Panc1 (cell line): ENCODE measurements around the gene WNT2. TPM values are rescaled to one million over a fixed set of nuclear protein-coding genes. Genes with fewer than 3 reads are reported as not detected.

Experiments
- ATAC-seq: fragments of 200-7000 bp; cut with Tn5 transposase; 2 replicates; pipeline ENCODE4 v1.9.1; 2020; ENCODE audit warnings: mild to moderate bottlenecking, moderate library complexity
- BruUV-seq: library from RNA; stranded (reverse); fragments of 400-500 nt; replicated peaks from 2 replicates; lab custom pipeline; 2021; lab: Mats Ljungman, UMichigan
- CTCF ChIA-PET: fragments of 300-600 bp; sonication (Branson Sonifier 250); formaldehyde crosslinking; loops from one replicate; lab custom pipeline; 2022; ENCODE audit warnings: antibody characterized with exemption; lab: Charles Lee
- POLR2A ChIA-PET: fragments of 300-600 bp; sonication (Branson Sonifier 250); formaldehyde crosslinking; loops from one replicate; lab custom pipeline; 2022; ENCODE audit warnings: antibody characterized with exemption; lab: Charles Lee
- DNase-seq: peaks from one replicate; pipeline ENCODE4 v3.0.0-alpha.2; 2010; ENCODE audit warnings: low read depth, low spot score
- H3K27ac ChIP-seq: 2 replicates; pipeline ENCODE4 v1.5.1; 2011; ENCODE audit warnings: mild to moderate bottlenecking, low read length, inconsistent platforms
- H3K27me3 ChIP-seq: fragments of 200-500 bp; sonication (Bioruptor generic); 2 replicates; pipeline ENCODE4 v1.6.0; 2014; ENCODE audit warnings: low read length, inconsistent platforms; ENCODE audit not compliant: control insufficient read depth, insufficient read depth
- H3K36me3 ChIP-seq: fragments of 200-500 bp; sonication (Bioruptor generic); 2 replicates; pipeline ENCODE4 v1.5.1; 2014; ENCODE audit warnings: inconsistent platforms, mild to moderate bottlenecking, low read length, moderate library complexity; ENCODE audit not compliant: control insufficient read depth, insufficient read depth
- H3K4me1 ChIP-seq: 2 replicates; pipeline ENCODE4 v1.5.1; 2011; ENCODE audit warnings: inconsistent platforms, mild to moderate bottlenecking, low read length, moderate library complexity; ENCODE audit not compliant: control insufficient read depth, insufficient read depth
- H3K4me3 ChIP-seq, 2 experiments: 2 replicates each; pipeline ENCODE4 v1.5.1; 2011 to 2012; ENCODE audit warnings: low read depth in 2 of 2, low read length in 2 of 2, mild to moderate bottlenecking in 2 of 2, inconsistent platforms in 1 of 2, moderate library complexity in 1 of 2
- H3K9me3 ChIP-seq: fragments of 200-500 bp; sonication (Bioruptor generic); 2 replicates; pipeline ENCODE4 v1.5.1; 2014; ENCODE audit warnings: low read depth, mild to moderate bottlenecking, inconsistent platforms, low read length, moderate library complexity; ENCODE audit not compliant: control insufficient read depth, insufficient read depth
- POLR2AphosphoS5 ChIP-seq: IDR thresholded peaks from 2 replicates; pipeline ENCODE4 v1.6.1; 2012; ENCODE audit warnings: mild to moderate bottlenecking, low read depth, low read length, moderate library complexity
- SIN3A ChIP-seq: IDR thresholded peaks from 2 replicates; pipeline ENCODE4 v1.6.1; 2012; ENCODE audit warnings: low read depth, mild to moderate bottlenecking, low read length, moderate library complexity, borderline replicate concordance; ENCODE audit not compliant: insufficient read depth
- TCF7L2 ChIP-seq: IDR thresholded peaks from 2 replicates; pipeline ENCODE4 v1.6.1; 2011; ENCODE audit warnings: mild to moderate bottlenecking, low read depth, low read length, inconsistent platforms
- in situ Hi-C: cut with HindIII; loops from 2 replicates; pipeline ENCODE4 v1.10.0; 2016; ENCODE audit warnings: low sequenced_read_pairs, low pct_unique_long_range_greater_than_20kb
- intact Hi-C: fragments of 100-400 bp; cut with micrococcal nuclease; formaldehyde crosslinking; loops from one replicate; pipeline ENCODE4 v1.10.0; 2022; ENCODE audit not compliant: unreplicated experiment
- total RNA-seq: library from RNA; stranded (reverse); gene quantifications from one replicate; pipeline ENCODE4 v1.2.1, GENCODE V29; 2021; ENCODE audit not compliant: unreplicated experiment
- TF ChIP-seq, protein P1 (sequence below), 2 experiments: IDR thresholded peaks; 2 replicates each; pipeline ENCODE4 v1.6.1; 2011 to 2012; ENCODE audit warnings: low read depth in 2 of 2, control low read depth in 1 of 2, low read length in 1 of 2, mild to moderate bottlenecking in 1 of 2, moderate library complexity in 1 of 2; ENCODE audit not compliant: insufficient read depth in 1 of 2
- TF ChIP-seq, protein P2 (sequence below): fragments of 450-650 bp; IDR thresholded peaks from 2 replicates; pipeline ENCODE4 v1.5.1; 2017; ENCODE audit warnings: mild to moderate bottlenecking

Gene WNT2
- total RNA-seq, 1 experiment from 2014 or later: not detected

DNA sequence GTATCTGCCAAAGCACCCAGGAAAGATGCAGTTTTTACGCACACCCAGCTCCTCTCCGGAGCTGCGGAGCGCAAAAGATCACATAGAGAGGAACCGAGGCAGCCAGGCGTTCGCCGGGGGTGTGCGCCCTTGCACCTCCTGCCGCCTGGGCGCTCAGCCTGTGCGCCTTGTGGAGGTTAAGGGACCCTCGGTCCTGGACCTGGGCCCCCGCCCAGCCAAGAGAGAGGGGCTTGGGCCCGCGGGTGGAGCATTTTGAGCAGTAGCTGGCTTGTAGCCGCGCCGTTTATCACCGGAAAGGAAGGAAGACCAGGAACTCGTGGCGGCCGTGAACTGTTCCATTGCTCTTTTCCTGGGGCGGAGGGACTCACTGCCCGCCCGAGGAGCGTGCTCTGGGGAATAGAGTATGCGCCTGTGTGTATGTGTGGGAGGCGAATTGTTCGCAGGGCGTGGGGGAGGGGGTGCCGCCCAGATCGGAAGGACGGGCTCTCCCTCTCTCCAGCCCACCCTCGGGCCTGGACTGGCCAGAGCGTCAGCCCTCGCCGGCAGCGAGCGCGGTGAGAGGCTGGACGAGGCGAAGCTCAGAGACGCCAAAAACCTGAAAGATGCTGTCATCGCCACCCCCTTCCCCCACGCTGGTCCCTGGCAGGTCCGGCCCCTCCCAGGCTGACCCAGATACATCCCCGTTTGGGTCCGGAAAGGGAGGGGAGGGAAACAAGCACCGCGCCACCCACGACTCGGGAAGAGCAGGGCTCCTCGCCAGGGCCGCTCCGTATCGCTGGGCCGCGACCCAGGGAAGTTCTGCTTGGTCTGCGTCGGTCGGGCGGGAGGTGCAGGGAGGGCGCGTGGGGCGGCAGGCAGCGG is 1.2 kb upstream of the WNT2 start:
- no peak overlapping the region for H3K27ac ChIP-seq
- peaks cover 5% of the 10 kb centered on the region for H3K4me1 ChIP-seq
- no peaks in the 10 kb centered on the region for H3K36me3 ChIP-seq
- in situ Hi-C loops: no loop called here
- ATAC-seq (peak; percentile 74), DNase-seq (no peak)
- no peaks in the 10 kb centered on the region for H3K9me3 ChIP-seq
- TF ChIP-seq SIN3A (no peak), POLR2AphosphoS5 (no peak), TCF7L2 (no peak)
- TF ChIP-seq, protein P1, sequence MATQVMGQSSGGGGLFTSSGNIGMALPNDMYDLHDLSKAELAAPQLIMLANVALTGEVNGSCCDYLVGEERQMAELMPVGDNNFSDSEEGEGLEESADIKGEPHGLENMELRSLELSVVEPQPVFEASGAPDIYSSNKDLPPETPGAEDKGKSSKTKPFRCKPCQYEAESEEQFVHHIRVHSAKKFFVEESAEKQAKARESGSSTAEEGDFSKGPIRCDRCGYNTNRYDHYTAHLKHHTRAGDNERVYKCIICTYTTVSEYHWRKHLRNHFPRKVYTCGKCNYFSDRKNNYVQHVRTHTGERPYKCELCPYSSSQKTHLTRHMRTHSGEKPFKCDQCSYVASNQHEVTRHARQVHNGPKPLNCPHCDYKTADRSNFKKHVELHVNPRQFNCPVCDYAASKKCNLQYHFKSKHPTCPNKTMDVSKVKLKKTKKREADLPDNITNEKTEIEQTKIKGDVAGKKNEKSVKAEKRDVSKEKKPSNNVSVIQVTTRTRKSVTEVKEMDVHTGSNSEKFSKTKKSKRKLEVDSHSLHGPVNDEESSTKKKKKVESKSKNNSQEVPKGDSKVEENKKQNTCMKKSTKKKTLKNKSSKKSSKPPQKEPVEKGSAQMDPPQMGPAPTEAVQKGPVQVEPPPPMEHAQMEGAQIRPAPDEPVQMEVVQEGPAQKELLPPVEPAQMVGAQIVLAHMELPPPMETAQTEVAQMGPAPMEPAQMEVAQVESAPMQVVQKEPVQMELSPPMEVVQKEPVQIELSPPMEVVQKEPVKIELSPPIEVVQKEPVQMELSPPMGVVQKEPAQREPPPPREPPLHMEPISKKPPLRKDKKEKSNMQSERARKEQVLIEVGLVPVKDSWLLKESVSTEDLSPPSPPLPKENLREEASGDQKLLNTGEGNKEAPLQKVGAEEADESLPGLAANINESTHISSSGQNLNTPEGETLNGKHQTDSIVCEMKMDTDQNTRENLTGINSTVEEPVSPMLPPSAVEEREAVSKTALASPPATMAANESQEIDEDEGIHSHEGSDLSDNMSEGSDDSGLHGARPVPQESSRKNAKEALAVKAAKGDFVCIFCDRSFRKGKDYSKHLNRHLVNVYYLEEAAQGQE (IDR thresholded peaks at IDR 0.05; ENCODE audit: insufficient read depth in 1 of 2, low read depth in 2 of 2, low read length in 1 of 2): no peak
- TF ChIP-seq, protein P2, sequence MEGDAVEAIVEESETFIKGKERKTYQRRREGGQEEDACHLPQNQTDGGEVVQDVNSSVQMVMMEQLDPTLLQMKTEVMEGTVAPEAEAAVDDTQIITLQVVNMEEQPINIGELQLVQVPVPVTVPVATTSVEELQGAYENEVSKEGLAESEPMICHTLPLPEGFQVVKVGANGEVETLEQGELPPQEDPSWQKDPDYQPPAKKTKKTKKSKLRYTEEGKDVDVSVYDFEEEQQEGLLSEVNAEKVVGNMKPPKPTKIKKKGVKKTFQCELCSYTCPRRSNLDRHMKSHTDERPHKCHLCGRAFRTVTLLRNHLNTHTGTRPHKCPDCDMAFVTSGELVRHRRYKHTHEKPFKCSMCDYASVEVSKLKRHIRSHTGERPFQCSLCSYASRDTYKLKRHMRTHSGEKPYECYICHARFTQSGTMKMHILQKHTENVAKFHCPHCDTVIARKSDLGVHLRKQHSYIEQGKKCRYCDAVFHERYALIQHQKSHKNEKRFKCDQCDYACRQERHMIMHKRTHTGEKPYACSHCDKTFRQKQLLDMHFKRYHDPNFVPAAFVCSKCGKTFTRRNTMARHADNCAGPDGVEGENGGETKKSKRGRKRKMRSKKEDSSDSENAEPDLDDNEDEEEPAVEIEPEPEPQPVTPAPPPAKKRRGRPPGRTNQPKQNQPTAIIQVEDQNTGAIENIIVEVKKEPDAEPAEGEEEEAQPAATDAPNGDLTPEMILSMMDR: no peak
- ChIA-PET CTCF (no interaction called here), POLR2A (no interaction called here)
- peak overlapping the region; percentile 35 to 46 for H3K4me3 ChIP-seq
- no TSS peak for BruUV-seq
- H3K27me3 ChIP-seq: peaks cover 40% of the 10 kb centered on the region
- intact Hi-C loops: no loop called here

DNA sequence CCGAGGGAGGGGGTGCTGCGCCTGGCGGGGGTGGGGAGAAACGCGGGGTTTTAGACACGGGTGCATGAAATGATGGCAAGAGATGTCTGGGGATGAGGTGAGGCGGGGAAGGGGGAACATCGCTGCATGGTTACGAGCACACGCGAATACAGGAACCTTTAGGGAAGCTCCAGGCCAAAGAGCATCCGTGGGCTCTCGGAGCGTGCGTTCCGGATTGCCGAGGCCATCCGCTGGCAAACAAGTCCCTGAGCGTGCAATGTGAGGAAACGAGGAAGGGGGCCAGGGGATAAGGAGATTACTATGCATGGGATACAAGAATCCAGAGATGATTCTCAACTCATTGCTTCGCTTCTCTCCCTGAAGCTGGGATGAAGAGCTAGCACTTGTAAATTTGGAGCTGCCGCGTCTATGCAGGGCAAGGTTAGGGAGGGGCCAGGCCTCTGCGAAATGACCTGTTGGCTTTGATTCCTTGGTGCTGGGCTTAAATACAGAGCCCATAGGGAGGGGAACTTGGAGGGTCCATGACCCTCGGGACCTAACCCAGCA is 520 bp upstream of the WNT2 start:
- intact Hi-C loops: no loop called here
- peaks cover 40% of the 10 kb centered on the region for H3K27me3 ChIP-seq
- POLR2A ChIA-PET: no interaction called here
- H3K27ac ChIP-seq: no peak overlapping the region
- BruUV-seq: no TSS peak
- no peaks in the 10 kb centered on the region for H3K36me3 ChIP-seq
- H3K9me3 ChIP-seq: no peaks in the 10 kb centered on the region
- in situ Hi-C loops: no loop called here
- DNase-seq (no peak), ATAC-seq (peak; percentile 67)
- H3K4me1 ChIP-seq: peaks cover 5% of the 10 kb centered on the region
- TF ChIP-seq TCF7L2: no peak
- TF ChIP-seq, protein P1 (IDR thresholded peaks at IDR 0.05; ENCODE audit: insufficient read depth in 1 of 2, low read depth in 2 of 2, low read length in 1 of 2): no peak
- TF ChIP-seq POLR2AphosphoS5: no peak
- TF ChIP-seq, protein P2: no peak
- TF ChIP-seq SIN3A: no peak
- CTCF ChIA-PET: no interaction called here
- H3K4me3 ChIP-seq: peak overlapping the region; percentile 35 to 46
